HepG2 (cell line): ENCODE measurements around the gene SELENOV. TPM values are rescaled to one million over a fixed set of nuclear protein-coding genes. Genes with fewer than 3 reads are reported as not detected.
A peak's percentile ranks its signal among the peaks of the same experiment; 100 is the strongest.

Experiments used
- AGO1 ChIP-seq: fragments of 200-400 bp; formaldehyde crosslinking; IDR thresholded peaks from 2 replicates; pipeline ENCODE4 v1.6.1; 2017; ENCODE audit warnings: mild to moderate bottlenecking, low read depth, low read length, moderate library complexity; ENCODE audit not compliant: poor library complexity, severe bottlenecking
- CEBPZ ChIP-seq: IDR thresholded peaks from 2 replicates; pipeline ENCODE4 v1.6.1; 2012; ENCODE audit warnings: low read length, improper control_type of control experiment
- ETS1 ChIP-seq: sonication (generic); formaldehyde crosslinking; IDR thresholded peaks from 2 replicates; pipeline ENCODE4 v1.4.0; 2020; ENCODE audit warnings: missing genetic modification reagents
- FOXM1 ChIP-seq: sonication (generic); formaldehyde crosslinking; IDR thresholded peaks from 2 replicates; pipeline ENCODE4 v1.5.0; 2020; ENCODE audit warnings: missing genetic modification reagents
- FOXO4 ChIP-seq: sonication (generic); formaldehyde crosslinking; conservative IDR thresholded peaks from 2 replicates; pipeline ENCODE4 v1.8.1; 2023; ENCODE audit warnings: missing genetic modification reagents
- GATAD2A ChIP-seq: IDR thresholded peaks from 2 replicates; pipeline ENCODE4 v1.6.1; 2016
- HOXA9 ChIP-seq: sonication (generic); formaldehyde crosslinking; IDR thresholded peaks from 2 replicates; pipeline ENCODE4 v1.8.1; 2022; ENCODE audit warnings: missing genetic modification reagents, mild to moderate bottlenecking, moderate library complexity, borderline replicate concordance
- IRX3 ChIP-seq: sonication (generic); formaldehyde crosslinking; IDR thresholded peaks from 2 replicates; pipeline ENCODE4 v1.8.1; 2023; ENCODE audit warnings: mild to moderate bottlenecking, low read depth, missing genetic modification reagents, borderline replicate concordance
- MEF2D ChIP-seq: sonication (generic); formaldehyde crosslinking; IDR thresholded peaks from 2 replicates; pipeline ENCODE4 v1.5.1; 2020; ENCODE audit warnings: mild to moderate bottlenecking, missing genetic modification reagents
- PHB2 ChIP-seq: fragments of 450-650 bp; IDR thresholded peaks from 2 replicates; pipeline ENCODE4 v1.6.1; 2018; ENCODE audit not compliant: partially characterized antibody
- PHF8 ChIP-seq: sonication (generic); formaldehyde crosslinking; IDR thresholded peaks from 2 replicates; pipeline ENCODE4 v1.5.0; 2020; ENCODE audit warnings: missing genetic modification reagents
- ZNF225 ChIP-seq: sonication (generic); formaldehyde crosslinking; IDR thresholded peaks from 2 replicates; pipeline ENCODE4 v1.4.0; 2020; ENCODE audit warnings: mild to moderate bottlenecking, missing genetic modification reagents
- ZNF296 ChIP-seq: sonication (generic); formaldehyde crosslinking; conservative IDR thresholded peaks from 2 replicates; pipeline ENCODE4 v1.5.0; 2020; ENCODE audit warnings: mild to moderate bottlenecking, missing genetic modification reagents
- ZNF503 ChIP-seq: sonication (generic); formaldehyde crosslinking; IDR thresholded peaks from 2 replicates; pipeline ENCODE4 v1.4.0; 2020; ENCODE audit warnings: missing genetic modification reagents
- ZNF547 ChIP-seq: sonication (generic); formaldehyde crosslinking; IDR thresholded peaks from 2 replicates; pipeline ENCODE4 v1.5.1; 2020; ENCODE audit warnings: mild to moderate bottlenecking, missing genetic modification reagents
- ZNF577 ChIP-seq: sonication (generic); formaldehyde crosslinking; IDR thresholded peaks from 2 replicates; pipeline ENCODE4 v1.4.0; 2020; ENCODE audit warnings: mild to moderate bottlenecking, low read depth, missing genetic modification reagents, borderline replicate concordance
- ZNF652 ChIP-seq: IDR thresholded peaks from 2 replicates; pipeline ENCODE4 v1.6.1; 2016; ENCODE audit warnings: low read depth, borderline replicate concordance
- ZNF75D ChIP-seq: sonication (generic); formaldehyde crosslinking; IDR thresholded peaks from 2 replicates; pipeline ENCODE4 v1.8.1; 2023; ENCODE audit warnings: missing genetic modification reagents, mild to moderate bottlenecking, borderline replicate concordance
- polyA plus RNA-seq, 8 experiments: library from polyadenylated mRNA; depleted of rRNA in 3 of 8; stranded (reverse) in 7 of 8; unstranded in 1 of 8; fragments of >200 nt; fragmentation: Illumina TruSeq in 4 of 8; extraction: Trizol in 4 of 8; gene quantifications; 2 replicates each; pipeline versions ENCODE4 v1.2.1 to v1.2.3, GENCODE V29; 2011 to 2016; ENCODE audit warnings: low read depth in 4 of 8, missing spikeins in 1 of 8, mixed read lengths in 1 of 8; ENCODE audit not compliant: insufficient read depth in 1 of 8
- total RNA-seq, 5 experiments: library from RNA; depleted of rRNA; stranded (reverse); fragments of >200 nt; fragmentation: Illumina TruSeq; extraction: Trizol; gene quantifications; 2 replicates each; pipeline ENCODE4 v1.2.3, GENCODE V29; 2016; ENCODE audit warnings: low read depth in 1 of 5
- TF ChIP-seq, protein P1 (sequence below): IDR thresholded peaks from 2 replicates; pipeline ENCODE4 v1.6.1; 2018; ENCODE audit warnings: missing genetic modification reagents
- TF ChIP-seq, protein P2 (sequence below): IDR thresholded peaks from 2 replicates; pipeline ENCODE4 v1.6.1; 2012; ENCODE audit warnings: inconsistent platforms

Gene SELENOV
- total and polyA plus RNA-seq, 2 of the 13 experiments (the other 11 are each of a cell fraction or from before 2014, with no cell fraction given), result not detected

GRCh38 chr19:39539518-39540332 lies 24.8 kb downstream of the SELENOV start, which contains the start of gene EID2 (continued):
- no peak for TF ChIP-seq CEBPZ
- TF ChIP-seq AGO1, result peak; percentile 79
- TF ChIP-seq, protein P1, sequence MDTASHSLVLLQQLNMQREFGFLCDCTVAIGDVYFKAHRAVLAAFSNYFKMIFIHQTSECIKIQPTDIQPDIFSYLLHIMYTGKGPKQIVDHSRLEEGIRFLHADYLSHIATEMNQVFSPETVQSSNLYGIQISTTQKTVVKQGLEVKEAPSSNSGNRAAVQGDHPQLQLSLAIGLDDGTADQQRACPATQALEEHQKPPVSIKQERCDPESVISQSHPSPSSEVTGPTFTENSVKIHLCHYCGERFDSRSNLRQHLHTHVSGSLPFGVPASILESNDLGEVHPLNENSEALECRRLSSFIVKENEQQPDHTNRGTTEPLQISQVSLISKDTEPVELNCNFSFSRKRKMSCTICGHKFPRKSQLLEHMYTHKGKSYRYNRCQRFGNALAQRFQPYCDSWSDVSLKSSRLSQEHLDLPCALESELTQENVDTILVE (CRISPR knock-in tag), result peak; percentile 39; the same call in 1 of the 2 replicates
- no peak for TF ChIP-seq FOXM1 (CRISPR knock-in tag)
- TF ChIP-seq FOXO4 (CRISPR knock-in tag), result no peak
- TF ChIP-seq ZNF503, result 0 out of 2 replicates have a peak, but pooled peaks have one; percentile 49
- no peak for TF ChIP-seq ZNF577 (CRISPR knock-in tag)
- TF ChIP-seq IRX3, result no peak; the same call in 1 of the 2 replicates
- TF ChIP-seq ZNF652 (CRISPR knock-in tag), result no peak
- 0 out of 2 replicates have a peak, but pooled peaks have one; percentile 8 for TF ChIP-seq GATAD2A (CRISPR knock-in tag)
- no peak for TF ChIP-seq PHB2
- TF ChIP-seq ZNF296 (CRISPR knock-in tag), result no peak
- peak; percentile 24; the same call in 1 of the 2 replicates for TF ChIP-seq ZNF547 (CRISPR knock-in tag)
- TF ChIP-seq ZNF75D (CRISPR knock-in tag), result no peak
- no peak for TF ChIP-seq MEF2D (CRISPR knock-in tag)
- TF ChIP-seq, protein P2, sequence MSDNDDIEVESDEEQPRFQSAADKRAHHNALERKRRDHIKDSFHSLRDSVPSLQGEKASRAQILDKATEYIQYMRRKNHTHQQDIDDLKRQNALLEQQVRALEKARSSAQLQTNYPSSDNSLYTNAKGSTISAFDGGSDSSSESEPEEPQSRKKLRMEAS, result peak; percentile 67; the same call in 1 of the 2 replicates
- TF ChIP-seq ETS1 (CRISPR knock-in tag), result peak; percentile 81; the same call in 1 of the 2 replicates
- no peak for TF ChIP-seq HOXA9 (CRISPR knock-in tag)
- TF ChIP-seq ZNF225 (CRISPR knock-in tag), result 0 out of 2 replicates have a peak, but pooled peaks have one; percentile 32
- peak; percentile 96 for TF ChIP-seq PHF8 (CRISPR knock-in tag)
